CD14-positive monocyte (primary cell): ENCODE data around the gene HSD17B4. TPM values are rescaled to one million over a fixed set of nuclear protein-coding genes. Genes with fewer than 3 reads are reported as not detected.

Experiments
- DNase-seq, 3 donors: peaks; one replicate each; pipeline ENCODE4 v3.0.0-alpha.2; 2011 to 2022
- H2AFZ ChIP-seq: 2 replicates; pipeline ENCODE4 v1.6.0; 2012; ENCODE audit warnings: mild to moderate bottlenecking, low read depth, low read length, inconsistent platforms; ENCODE audit not compliant: insufficient read depth, poor library complexity, severe bottlenecking
- H3K27ac ChIP-seq, 2 donors: 1 replicate in 1 of 2; 2 replicates in 1 of 2; pipeline ENCODE4 v1.5.1; 2012 to 2013; ENCODE audit warnings: low read length in 2 of 2, control low read depth in 1 of 2, inconsistent platforms in 1 of 2, low read depth in 1 of 2, mild to moderate bottlenecking in 1 of 2
- H3K27me3 ChIP-seq, 2 donors: one replicate each; pipeline versions ENCODE4 v1.6.0 to v1.6.1; 2011 to 2013; ENCODE audit warnings: low read length in 2 of 2; ENCODE audit not compliant: control insufficient read depth in 2 of 2, insufficient read depth in 2 of 2
- H3K36me3 ChIP-seq, 2 donors: replicated peaks in 1 of 2; 1 replicate in 1 of 2; 2 replicates in 1 of 2; pipeline versions ENCODE4 v1.5.1 to v1.6.1; 2012 to 2013; ENCODE audit warnings: low read length in 2 of 2, control low read depth in 1 of 2, inconsistent platforms in 1 of 2, mild to moderate bottlenecking in 1 of 2; ENCODE audit not compliant: insufficient read depth in 2 of 2, control insufficient read depth in 1 of 2
- H3K4me1 ChIP-seq, 2 donors: 1 replicate in 1 of 2; 2 replicates in 1 of 2; pipeline versions ENCODE4 v1.5.1 to v1.6.1; 2012 to 2013; ENCODE audit warnings: low read length in 2 of 2, control low read depth in 1 of 2, inconsistent platforms in 1 of 2, mild to moderate bottlenecking in 1 of 2, moderate library complexity in 1 of 2; ENCODE audit not compliant: insufficient read depth in 2 of 2, control insufficient read depth in 1 of 2
- H3K4me2 ChIP-seq: replicated peaks from 2 replicates; pipeline ENCODE3; 2012; ENCODE audit warnings: low read length, moderate library complexity, mild to moderate bottlenecking; ENCODE audit not compliant: poor library complexity, severe bottlenecking; ENCODE audit errors: extremely low read depth
- H3K4me3 ChIP-seq, 3 experiments: fragments of 200-600 bp in 1 of 3; sonication (generic) in 1 of 3; replicated peaks in 1 of 3; 1 replicate in 2 of 3; 2 replicates in 1 of 3; pipeline ENCODE4 v1.5.1; 2011 to 2013; ENCODE audit warnings: low read length in 3 of 3, mild to moderate bottlenecking in 3 of 3, control low read depth in 2 of 3, low read depth in 2 of 3, inconsistent platforms in 1 of 3, moderate library complexity in 1 of 3
- H3K79me2 ChIP-seq: 2 replicates; pipeline ENCODE4 v1.6.0; 2012; ENCODE audit warnings: mild to moderate bottlenecking, control low read depth, inconsistent platforms, low read length, moderate library complexity; ENCODE audit not compliant: insufficient read depth
- H3K9ac ChIP-seq: 2 replicates; pipeline ENCODE4 v1.6.0; 2017; ENCODE audit warnings: low read length, mild to moderate bottlenecking; ENCODE audit not compliant: insufficient read depth, poor library complexity, severe bottlenecking
- H3K9me3 ChIP-seq, 2 donors: replicated peaks in 1 of 2; 1 replicate in 1 of 2; 2 replicates in 1 of 2; pipeline versions ENCODE4 v1.5.1 to v1.6.1; 2012 to 2013; ENCODE audit warnings: low read length in 2 of 2, control low read depth in 1 of 2; ENCODE audit not compliant: control insufficient read depth in 1 of 2, insufficient read depth in 1 of 2
- H4K20me1 ChIP-seq: 2 replicates; pipeline ENCODE4 v1.6.0; 2012; ENCODE audit warnings: mild to moderate bottlenecking, low read length, control low read depth, moderate library complexity; ENCODE audit not compliant: insufficient read depth
- H3K27ac Mint-ChIP-seq, 7 donors: one replicate each; pipeline ENCODE4 v1.8.0; 2020; ENCODE audit warnings: mild to moderate bottlenecking in 7 of 7, mixed read lengths in 7 of 7, moderate library complexity in 6 of 7, inconsistent platforms in 2 of 7
- H3K27me3 Mint-ChIP-seq, 3 donors: one replicate each; pipeline ENCODE4 v1.8.0; 2021 to 2022; ENCODE audit warnings: low read depth in 3 of 3, mild to moderate bottlenecking in 3 of 3, mixed read lengths in 3 of 3, moderate library complexity in 3 of 3, inconsistent platforms in 1 of 3
- H3K36me3 Mint-ChIP-seq, 2 donors: one replicate each; pipeline ENCODE4 v1.8.0; 2020; ENCODE audit warnings: mixed read lengths in 2 of 2, inconsistent platforms in 1 of 2, mild to moderate bottlenecking in 1 of 2
- H3K4me1 Mint-ChIP-seq: one replicate; pipeline ENCODE4 v1.8.0; 2020; ENCODE audit warnings: mild to moderate bottlenecking, mixed read lengths
- H3K4me3 Mint-ChIP-seq, 2 donors: one replicate each; pipeline ENCODE4 v1.8.0; 2020; ENCODE audit warnings: mild to moderate bottlenecking in 2 of 2, mixed read lengths in 2 of 2, moderate library complexity in 1 of 2
- H3K9me3 Mint-ChIP-seq, 7 donors: one replicate each; pipeline ENCODE4 v1.8.0; 2020 to 2022; ENCODE audit warnings: mixed read lengths in 7 of 7, mild to moderate bottlenecking in 6 of 7, moderate library complexity in 6 of 7, inconsistent platforms in 2 of 7
- WGBS: methylation state at CpG from one replicate; pipeline ENCODE4 v1.1.5; 2013; ENCODE audit warnings: missing lambda C conversion rate; ENCODE audit not compliant: insufficient coverage; 5-methylcytosine and 5-hydroxymethylcytosine counted together
- intact Hi-C, 2 donors: fragments of 100-400 bp; cut with micrococcal nuclease; formaldehyde crosslinking; loops; one replicate each; pipeline versions ENCODE4 v1.15.0 to v1.15.1; 2023
- polyA plus RNA-seq, 3 donors: library from polyadenylated mRNA; depleted of rRNA in 1 of 3; unstranded in 2 of 3; stranded (reverse) in 1 of 3; fragments of 300-500 nt in 2 of 3; fragments of >200 nt in 1 of 3; fragmentation: Illumina TruSeq in 2 of 3; gene quantifications; 1 replicate in 2 of 3; 2 replicates in 1 of 3; pipeline ENCODE4 v1.2.3, GENCODE V29; 2012 to 2021
- TF ChIP-seq, protein P1 (sequence below): fragments of 200-600 bp; IDR thresholded peaks from one replicate; pipeline ENCODE4 v1.8.0; 2022; ENCODE audit warnings: antibody characterized with exemption, mild to moderate bottlenecking

The HSD17B4 gene
- polyA plus RNA-seq, 3 donors: 78.2 to 167 (median 158) TPM

DNA sequence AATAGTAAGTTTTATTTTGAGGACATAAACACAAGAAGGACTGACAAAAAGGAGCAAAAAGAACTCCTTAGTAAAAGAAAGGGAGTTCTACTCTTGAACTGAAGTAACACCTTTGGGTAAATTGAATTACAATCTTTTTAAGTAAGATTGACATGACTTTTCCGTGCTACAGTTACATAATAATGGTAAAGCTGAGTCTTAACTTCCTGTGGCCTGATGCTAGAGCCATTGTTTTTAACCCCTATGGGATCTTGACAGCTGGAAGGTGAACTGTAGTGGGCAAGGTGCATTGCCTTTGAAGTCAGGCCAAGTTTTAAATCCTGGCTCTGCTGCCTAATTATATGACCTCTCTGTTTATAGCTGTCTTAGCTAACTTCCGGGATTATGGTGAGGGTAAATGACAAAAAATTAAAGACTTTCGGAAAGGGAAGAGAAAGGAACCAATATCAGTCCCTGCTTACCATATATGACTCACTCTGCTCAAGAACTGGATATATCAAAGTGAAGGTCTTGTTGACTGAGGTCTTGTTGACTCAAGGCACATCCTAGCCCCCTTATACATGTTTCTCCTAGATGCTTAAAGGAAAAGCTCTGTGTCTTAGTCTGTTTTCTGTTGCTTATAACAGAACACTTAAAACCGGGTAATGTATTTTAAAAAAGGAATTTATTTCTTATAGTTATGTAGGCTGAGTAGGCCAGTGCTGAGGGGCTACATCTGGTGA lies 6.8 kb downstream of the HSD17B4 start:
- WGBS: 0% methylated on average over 1 of the region's 4 CpGs
- peaks cover 21% of the 10 kb centered on the region for H3K4me1 Mint-ChIP-seq
- H3K9me3 Mint-ChIP-seq: no peaks in the 10 kb centered on the region

DNA sequence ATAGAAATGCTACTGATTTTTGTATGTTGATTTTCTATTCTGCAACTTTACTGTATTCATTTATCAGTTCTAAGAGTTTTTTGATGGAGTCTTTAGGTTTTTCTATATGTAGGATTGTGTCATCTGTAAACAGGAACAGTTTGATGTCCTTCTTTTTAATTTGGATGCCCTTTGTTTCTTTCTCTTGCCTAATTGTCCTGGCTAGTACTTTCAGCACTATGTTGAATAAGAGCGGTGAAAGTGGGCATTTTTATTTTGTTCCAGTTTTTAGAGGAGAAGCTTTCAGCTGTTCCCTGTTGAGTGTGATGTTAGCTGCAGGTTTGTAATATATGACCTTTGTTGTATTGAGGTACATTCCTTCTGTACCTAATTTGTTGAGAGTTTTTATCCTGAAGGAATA lies 13.3 kb downstream of the HSD17B4 start:
- Histone ChIP-seq H3K4me3 (no peak overlapping the region), H3K36me3 (peaks cover 7 to 43% of the 10 kb centered on the region in 2 donors), H3K9me3 (peaks cover 13 to 20% of the 10 kb centered on the region in 2 donors), H2AFZ (no peak overlapping the region), H3K4me1 (peaks cover 3 to 5% of the 10 kb centered on the region in 2 donors), H3K27me3 (no peaks in the 10 kb centered on the region), H3K4me2 (no peak overlapping the region), H3K9ac (no peak overlapping the region), H4K20me1 (peaks cover 16% of the 10 kb centered on the region), H3K79me2 (peaks cover 44% of the 10 kb centered on the region), H3K27ac (no peak overlapping the region)
- no peaks in the 10 kb centered on the region for H3K27me3 Mint-ChIP-seq
- TF ChIP-seq, protein P1, sequence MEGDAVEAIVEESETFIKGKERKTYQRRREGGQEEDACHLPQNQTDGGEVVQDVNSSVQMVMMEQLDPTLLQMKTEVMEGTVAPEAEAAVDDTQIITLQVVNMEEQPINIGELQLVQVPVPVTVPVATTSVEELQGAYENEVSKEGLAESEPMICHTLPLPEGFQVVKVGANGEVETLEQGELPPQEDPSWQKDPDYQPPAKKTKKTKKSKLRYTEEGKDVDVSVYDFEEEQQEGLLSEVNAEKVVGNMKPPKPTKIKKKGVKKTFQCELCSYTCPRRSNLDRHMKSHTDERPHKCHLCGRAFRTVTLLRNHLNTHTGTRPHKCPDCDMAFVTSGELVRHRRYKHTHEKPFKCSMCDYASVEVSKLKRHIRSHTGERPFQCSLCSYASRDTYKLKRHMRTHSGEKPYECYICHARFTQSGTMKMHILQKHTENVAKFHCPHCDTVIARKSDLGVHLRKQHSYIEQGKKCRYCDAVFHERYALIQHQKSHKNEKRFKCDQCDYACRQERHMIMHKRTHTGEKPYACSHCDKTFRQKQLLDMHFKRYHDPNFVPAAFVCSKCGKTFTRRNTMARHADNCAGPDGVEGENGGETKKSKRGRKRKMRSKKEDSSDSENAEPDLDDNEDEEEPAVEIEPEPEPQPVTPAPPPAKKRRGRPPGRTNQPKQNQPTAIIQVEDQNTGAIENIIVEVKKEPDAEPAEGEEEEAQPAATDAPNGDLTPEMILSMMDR: no peak
- H3K9me3 Mint-ChIP-seq: peaks cover 18 to 35% (median 20%) of the 10 kb centered on the region in 7 donors
- no peak overlapping the region for H3K27ac Mint-ChIP-seq
- peaks cover 45 to 59% of the 10 kb centered on the region in 2 donors for H3K36me3 Mint-ChIP-seq
- WGBS: no CpG with 5 or more reads among the region's 1 CpG
- DNase-seq: no peak
- no peak overlapping the region for H3K4me3 Mint-ChIP-seq
- peaks cover 8% of the 10 kb centered on the region for H3K4me1 Mint-ChIP-seq
- intact Hi-C loops: no loop called here

More for the DNA sequence above, 6.8 kb downstream of the HSD17B4 start:
- Histone ChIP-seq H3K27ac (no peak overlapping the region), H3K9ac (no peak overlapping the region), H3K4me3 (no peak overlapping the region), H3K9me3 (no peaks in the 10 kb centered on the region), H2AFZ (no peak overlapping the region), H3K36me3 (peaks cover 15 to 30% of the 10 kb centered on the region in 2 donors), H3K4me2 (no peak overlapping the region), H3K4me1 (peaks cover 0 to 5% of the 10 kb centered on the region in 2 donors), H3K27me3 (no peaks in the 10 kb centered on the region), H4K20me1 (no peaks in the 10 kb centered on the region), H3K79me2 (peaks cover 17% of the 10 kb centered on the region)
- peaks cover 0 to 3% (median 0%) of the 10 kb centered on the region in 3 donors for H3K27me3 Mint-ChIP-seq
- H3K27ac Mint-ChIP-seq: peak overlapping the region in 1 of 7 donors; percentile 12
- TF ChIP-seq, protein P1: no peak
- DNase-seq: no peak
- H3K36me3 Mint-ChIP-seq: peaks cover 34 to 52% of the 10 kb centered on the region in 2 donors
- intact Hi-C loops: no loop called here
- H3K4me3 Mint-ChIP-seq: no peak overlapping the region
